Measurements from ENCODE around the gene GIGYF1.

Gene GIGYF1

GRCh38 chr7:100654908-100655831 lies 38.9 kb downstream of the GIGYF1 start:
- no peak; the same call in 1 of the 3 replicates for ATAC-seq
- TF ChIP-seq ZNF565 (CRISPR knock-in tag; conservative IDR thresholded peaks at IDR 0.05; ENCODE audit: low read depth) (no peak), ESRRG (CRISPR knock-in tag; IDR thresholded peaks at IDR 0.05) (no peak)

GRCh38 chr7:100649826-100650565 lies 44.1 kb downstream of the GIGYF1 start:
- TF ChIP-seq ZNF70 (CRISPR knock-in tag; IDR thresholded peaks at IDR 0.05), result no peak
- TF ChIP-seq, protein P1, sequence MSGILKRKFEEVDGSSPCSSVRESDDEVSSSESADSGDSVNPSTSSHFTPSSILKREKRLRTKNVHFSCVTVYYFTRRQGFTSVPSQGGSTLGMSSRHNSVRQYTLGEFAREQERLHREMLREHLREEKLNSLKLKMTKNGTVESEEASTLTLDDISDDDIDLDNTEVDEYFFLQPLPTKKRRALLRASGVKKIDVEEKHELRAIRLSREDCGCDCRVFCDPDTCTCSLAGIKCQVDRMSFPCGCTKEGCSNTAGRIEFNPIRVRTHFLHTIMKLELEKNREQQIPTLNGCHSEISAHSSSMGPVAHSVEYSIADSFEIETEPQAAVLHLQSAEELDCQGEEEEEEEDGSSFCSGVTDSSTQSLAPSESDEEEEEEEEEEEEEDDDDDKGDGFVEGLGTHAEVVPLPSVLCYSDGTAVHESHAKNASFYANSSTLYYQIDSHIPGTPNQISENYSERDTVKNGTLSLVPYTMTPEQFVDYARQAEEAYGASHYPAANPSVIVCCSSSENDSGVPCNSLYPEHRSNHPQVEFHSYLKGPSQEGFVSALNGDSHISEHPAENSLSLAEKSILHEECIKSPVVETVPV (CRISPR knock-in tag; IDR thresholded peaks at IDR 0.05), result no peak
- TF ChIP-seq RARB (CRISPR knock-in tag; IDR thresholded peaks at IDR 0.05), result no peak
- no peak for TF ChIP-seq BACH2 (CRISPR knock-in tag; IDR thresholded peaks at IDR 0.05; ENCODE audit: borderline replicate concordance)
- no peak for TF ChIP-seq GLIS3 (CRISPR knock-in tag; IDR thresholded peaks at IDR 0.05)
- TF ChIP-seq ZNF8 (CRISPR knock-in tag; IDR thresholded peaks at IDR 0.05), result no peak
- ATAC-seq, result no peak

GRCh38 chr7:100642534-100642907 lies 51.5 kb downstream of the GIGYF1 start:
- TF ChIP-seq ZNF70 (CRISPR knock-in tag; IDR thresholded peaks at IDR 0.05) (no peak), BACH2 (CRISPR knock-in tag; IDR thresholded peaks at IDR 0.05; ENCODE audit: borderline replicate concordance) (no peak), SNAI2 (CRISPR knock-in tag; IDR thresholded peaks at IDR 0.05) (no peak), CSDC2 (CRISPR knock-in tag; IDR thresholded peaks at IDR 0.05) (no peak), ESRRG (CRISPR knock-in tag; IDR thresholded peaks at IDR 0.05) (no peak), RARB (CRISPR knock-in tag; IDR thresholded peaks at IDR 0.05) (no peak), ZNF565 (CRISPR knock-in tag; conservative IDR thresholded peaks at IDR 0.05; ENCODE audit: low read depth) (no peak), TOX (CRISPR knock-in tag; IDR thresholded peaks at IDR 0.05; ENCODE audit: borderline replicate concordance) (no peak), ARNTL (CRISPR knock-in tag; IDR thresholded peaks at IDR 0.05; ENCODE audit: borderline replicate concordance, low read depth) (no peak), OSR1 (CRISPR knock-in tag; IDR thresholded peaks at IDR 0.05) (no peak), PPARA (CRISPR knock-in tag; IDR thresholded peaks at IDR 0.05; ENCODE audit: borderline replicate concordance) (no peak), ZFP3 (CRISPR knock-in tag; IDR thresholded peaks at IDR 0.05) (no peak), ZNF8 (CRISPR knock-in tag; IDR thresholded peaks at IDR 0.05) (no peak), ZC3H10 (CRISPR knock-in tag; IDR thresholded peaks at IDR 0.05) (no peak), TCF4 (CRISPR knock-in tag; IDR thresholded peaks at IDR 0.05; ENCODE audit: borderline replicate concordance) (no peak), TSHZ2 (CRISPR knock-in tag; IDR thresholded peaks at IDR 0.05) (no peak)
- TF ChIP-seq, protein P2, sequence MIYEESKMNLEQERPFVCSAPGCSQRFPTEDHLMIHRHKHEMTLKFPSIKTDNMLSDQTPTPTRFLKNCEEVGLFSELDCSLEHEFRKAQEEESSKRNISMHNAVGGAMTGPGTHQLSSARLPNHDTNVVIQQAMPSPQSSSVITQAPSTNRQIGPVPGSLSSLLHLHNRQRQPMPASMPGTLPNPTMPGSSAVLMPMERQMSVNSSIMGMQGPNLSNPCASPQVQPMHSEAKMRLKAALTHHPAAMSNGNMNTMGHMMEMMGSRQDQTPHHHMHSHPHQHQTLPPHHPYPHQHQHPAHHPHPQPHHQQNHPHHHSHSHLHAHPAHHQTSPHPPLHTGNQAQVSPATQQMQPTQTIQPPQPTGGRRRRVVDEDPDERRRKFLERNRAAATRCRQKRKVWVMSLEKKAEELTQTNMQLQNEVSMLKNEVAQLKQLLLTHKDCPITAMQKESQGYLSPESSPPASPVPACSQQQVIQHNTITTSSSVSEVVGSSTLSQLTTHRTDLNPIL (CRISPR knock-in tag; IDR thresholded peaks at IDR 0.05; ENCODE audit: low read depth), result no peak
- TF ChIP-seq, protein P3, sequence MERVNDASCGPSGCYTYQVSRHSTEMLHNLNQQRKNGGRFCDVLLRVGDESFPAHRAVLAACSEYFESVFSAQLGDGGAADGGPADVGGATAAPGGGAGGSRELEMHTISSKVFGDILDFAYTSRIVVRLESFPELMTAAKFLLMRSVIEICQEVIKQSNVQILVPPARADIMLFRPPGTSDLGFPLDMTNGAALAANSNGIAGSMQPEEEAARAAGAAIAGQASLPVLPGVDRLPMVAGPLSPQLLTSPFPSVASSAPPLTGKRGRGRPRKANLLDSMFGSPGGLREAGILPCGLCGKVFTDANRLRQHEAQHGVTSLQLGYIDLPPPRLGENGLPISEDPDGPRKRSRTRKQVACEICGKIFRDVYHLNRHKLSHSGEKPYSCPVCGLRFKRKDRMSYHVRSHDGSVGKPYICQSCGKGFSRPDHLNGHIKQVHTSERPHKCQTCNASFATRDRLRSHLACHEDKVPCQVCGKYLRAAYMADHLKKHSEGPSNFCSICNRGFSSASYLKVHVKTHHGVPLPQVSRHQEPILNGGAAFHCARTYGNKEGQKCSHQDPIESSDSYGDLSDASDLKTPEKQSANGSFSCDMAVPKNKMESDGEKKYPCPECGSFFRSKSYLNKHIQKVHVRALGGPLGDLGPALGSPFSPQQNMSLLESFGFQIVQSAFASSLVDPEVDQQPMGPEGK (CRISPR knock-in tag; IDR thresholded peaks at IDR 0.05; ENCODE audit: borderline replicate concordance), result no peak
- TF ChIP-seq, protein P1 (CRISPR knock-in tag; IDR thresholded peaks at IDR 0.05), result no peak
- TF ChIP-seq, protein P4, sequence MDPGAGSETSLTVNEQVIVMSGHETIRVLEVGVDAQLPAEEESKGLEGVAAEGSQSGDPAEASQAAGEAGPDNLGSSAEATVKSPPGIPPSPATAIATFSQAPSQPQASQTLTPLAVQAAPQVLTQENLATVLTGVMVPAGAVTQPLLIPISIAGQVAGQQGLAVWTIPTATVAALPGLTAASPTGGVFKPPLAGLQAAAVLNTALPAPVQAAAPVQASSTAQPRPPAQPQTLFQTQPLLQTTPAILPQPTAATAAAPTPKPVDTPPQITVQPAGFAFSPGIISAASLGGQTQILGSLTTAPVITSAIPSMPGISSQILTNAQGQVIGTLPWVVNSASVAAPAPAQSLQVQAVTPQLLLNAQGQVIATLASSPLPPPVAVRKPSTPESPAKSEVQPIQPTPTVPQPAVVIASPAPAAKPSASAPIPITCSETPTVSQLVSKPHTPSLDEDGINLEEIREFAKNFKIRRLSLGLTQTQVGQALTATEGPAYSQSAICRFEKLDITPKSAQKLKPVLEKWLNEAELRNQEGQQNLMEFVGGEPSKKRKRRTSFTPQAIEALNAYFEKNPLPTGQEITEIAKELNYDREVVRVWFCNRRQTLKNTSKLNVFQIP (CRISPR knock-in tag; IDR thresholded peaks at IDR 0.05; ENCODE audit: borderline replicate concordance, low read depth), result no peak
- peak; percentile 36; the same call in 2 of the 3 replicates for ATAC-seq

All from SK-N-SH treated with all-trans-retinoic acid at 6 μM for 48 hours (cell line).